GM18508 (cell line): ENCODE measurements around the gene HNRNPLL.
"Not testable (repeated sequence)": the region's sequence is repeated elsewhere in the genome, so short reads cannot be mapped to it uniquely, and the experiment has no call there.

ENCODE experiments used
- ATAC-seq: cut with Tn5 transposase; IDR thresholded peaks from one replicate; pipeline ENCODE4 v1.9.1; 2021; ENCODE audit warnings: moderate number of reproducible peaks; ENCODE audit not compliant: insufficient read depth, unreplicated experiment

The HNRNPLL gene

GRCh38 chr2:38557217-38557616, 45.5 kb downstream of the HNRNPLL start:
- no peak for ATAC-seq

- ATAC-seq, result no peak
Observed at GRCh38 chr2:38556006-38556801, 46.5 kb downstream of the HNRNPLL start.

- ATAC-seq, result no peak
Observed at GRCh38 chr2:38554973-38555595, 47.6 kb downstream of the HNRNPLL start.

GRCh38 chr2:38553554-38553953, 49.2 kb downstream of the HNRNPLL start:
- ATAC-seq, result no peak

- ATAC-seq, result no peak
Observed at GRCh38 chr2:38552259-38552658, 50.5 kb downstream of the HNRNPLL start.

- no peak for ATAC-seq
Observed at GRCh38 chr2:38551746-38552145, 51.0 kb downstream of the HNRNPLL start.

GRCh38 chr2:38551171-38551570, 51.6 kb downstream of the HNRNPLL start:
- ATAC-seq, result no peak

GRCh38 chr2:38549851-38550250, 52.9 kb downstream of the HNRNPLL start:
- ATAC-seq, result no peak

- no peak for ATAC-seq
Observed at GRCh38 chr2:38549071-38549704, 53.5 kb downstream of the HNRNPLL start.

GRCh38 chr2:38547791-38548190, 54.9 kb downstream of the HNRNPLL start:
- no peak for ATAC-seq

- ATAC-seq, result no peak
Observed at GRCh38 chr2:38546585-38546984, 56.1 kb downstream of the HNRNPLL start.

GRCh38 chr2:38546064-38546463, 56.7 kb downstream of the HNRNPLL start:
- ATAC-seq, result no peak

GRCh38 chr2:38542248-38542631, 60.5 kb downstream of the HNRNPLL start:
- ATAC-seq, result not testable (repeated sequence)

GRCh38 chr2:38540580-38541286, 62.0 kb downstream of the HNRNPLL start:
- ATAC-seq, result no peak

GRCh38 chr2:38539086-38539485, 63.6 kb downstream of the HNRNPLL start:
- no peak for ATAC-seq

- no peak for ATAC-seq
Observed at GRCh38 chr2:38537937-38538525, 64.7 kb downstream of the HNRNPLL start.

- ATAC-seq, result not testable (repeated sequence)
Observed at GRCh38 chr2:38537296-38537695, 65.4 kb downstream of the HNRNPLL start.

GRCh38 chr2:38535744-38536506, 66.8 kb downstream of the HNRNPLL start:
- ATAC-seq, result no peak

GRCh38 chr2:38535404-38535743, 67.4 kb downstream of the HNRNPLL start:
- ATAC-seq, result no peak
